Stimulated activated CD4-positive, alpha-beta T cell treated with anti-CD3 and anti-CD28 coated beads, TNF-alpha, amount 100 ng/mL, for 4 hours (primary cell): ENCODE measurements around the gene GDPD3.

Experiments
- DNase-seq, 3 experiments: peaks; one replicate each; pipeline ENCODE4 v3.0.0-alpha.2; 2020; ENCODE audit warnings: low read depth in 3 of 3

Gene GDPD3

GRCh38 chr16:30095166-30096078, 17.9 kb downstream of the GDPD3 start:
- no peak for DNase-seq

DNA sequence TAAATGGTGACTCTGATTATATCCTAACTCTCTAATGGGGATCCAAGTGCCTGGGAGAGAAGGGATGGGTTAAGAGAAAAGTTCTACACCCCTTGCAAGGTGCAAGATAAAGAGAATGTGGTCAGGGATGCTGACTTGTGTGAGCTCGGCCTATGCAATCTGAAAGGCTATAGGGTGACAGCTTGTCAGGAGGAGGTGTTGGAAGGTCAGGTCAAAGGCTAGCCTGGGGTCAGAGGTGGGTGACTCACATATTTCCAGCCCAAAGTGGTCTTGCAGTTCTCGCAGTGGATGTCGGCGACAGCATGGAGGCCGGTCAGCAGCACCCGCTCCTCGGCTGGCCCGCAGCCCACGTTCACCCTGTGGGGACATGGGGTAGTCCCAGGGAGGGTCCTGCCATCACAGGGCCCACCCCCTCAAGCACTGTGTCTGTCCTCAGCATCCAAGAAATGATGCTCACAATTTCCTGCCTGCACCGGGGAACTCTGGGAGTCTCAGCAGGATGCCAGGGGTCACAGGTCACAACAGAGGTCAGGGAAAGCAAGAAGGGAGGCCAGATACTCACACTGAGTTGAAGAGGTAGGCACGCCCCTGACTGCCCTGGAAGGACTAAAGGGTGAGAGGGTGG, 18.7 kb downstream of the GDPD3 start:
- no peak for DNase-seq

DNA sequence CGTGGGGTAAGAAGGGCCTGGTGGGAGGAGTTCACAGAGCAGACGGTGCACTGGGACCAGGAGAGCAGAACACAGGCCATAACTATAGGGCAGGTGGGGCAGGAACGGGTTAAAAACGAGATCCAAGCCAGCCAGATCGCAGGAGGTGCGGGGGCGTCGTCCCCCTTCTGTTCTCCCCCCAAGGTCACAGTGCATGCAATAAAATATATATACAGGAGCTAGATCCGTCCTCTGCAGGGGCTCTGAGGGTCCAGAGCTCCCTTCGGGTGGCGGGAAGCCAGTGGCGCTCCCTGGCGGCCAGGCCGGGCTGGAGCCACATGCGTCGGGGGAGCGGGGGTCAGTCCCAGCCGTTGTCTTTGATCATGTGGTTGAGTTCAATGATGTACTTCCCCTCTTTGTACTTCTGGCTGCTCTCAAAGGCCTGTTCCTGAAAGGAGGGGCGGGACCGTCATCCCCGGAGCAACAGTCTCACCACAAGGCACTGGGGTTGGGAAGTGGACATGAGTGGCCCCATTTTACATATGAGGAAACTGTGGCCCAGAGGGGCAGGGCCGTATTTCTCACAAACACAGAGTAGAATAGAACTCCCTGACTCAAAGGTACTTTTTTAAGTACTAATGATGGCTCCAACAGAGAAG, 20.8 kb downstream of the GDPD3 start:
- DNase-seq, result peak in 1 of 3 experiments; percentile 39

GRCh38 chr16:30091474-30092372, 21.6 kb downstream of the GDPD3 start, which contains the start of gene TBX6:
TBX6 (minus strand) TSS chr16:30091924; CDS start chr16:30091193, 731 bp downstream.
- peak; percentile 84 to 88 (median 87) for DNase-seq

DNA sequence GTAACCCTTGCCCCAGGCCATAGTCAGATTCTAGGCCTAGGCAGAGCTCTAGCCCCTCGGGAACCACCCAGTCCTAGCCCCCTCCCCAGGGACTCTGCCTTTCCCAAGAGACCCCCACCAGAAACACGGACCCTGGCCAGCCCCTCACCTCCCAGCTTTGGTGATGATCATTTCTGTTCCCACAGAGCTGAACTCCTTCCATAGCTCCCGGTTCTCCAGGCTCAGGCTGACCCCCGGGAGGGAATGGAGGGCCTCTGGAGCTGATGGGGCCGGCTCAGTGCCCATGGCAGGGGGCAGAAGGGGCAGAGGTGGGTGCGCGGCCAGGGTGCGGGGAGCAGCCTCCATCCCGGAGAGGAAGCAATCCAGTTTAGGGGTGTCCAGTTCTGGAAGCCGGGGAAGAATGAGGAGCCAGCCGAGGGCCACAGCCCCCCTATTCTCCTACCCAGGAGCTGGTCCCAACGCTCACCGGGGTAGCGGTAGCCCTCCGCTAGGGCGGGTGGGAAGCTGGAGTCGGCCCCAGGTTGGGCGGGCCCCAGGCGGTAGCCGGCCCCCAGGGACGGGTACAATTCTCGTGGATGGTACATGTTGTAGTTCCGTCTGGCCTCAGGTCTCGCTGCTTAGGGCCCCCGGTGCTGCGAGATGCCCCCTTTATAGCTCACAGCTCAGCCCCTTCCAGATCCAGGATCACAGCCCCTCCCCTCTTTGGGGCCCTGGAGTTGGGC, 22.6 kb downstream of the GDPD3 start:
- no peak for DNase-seq

- DNase-seq, result no peak
Observed at GRCh38 chr16:30088832-30089624, 24.3 kb downstream of the GDPD3 start.

DNA sequence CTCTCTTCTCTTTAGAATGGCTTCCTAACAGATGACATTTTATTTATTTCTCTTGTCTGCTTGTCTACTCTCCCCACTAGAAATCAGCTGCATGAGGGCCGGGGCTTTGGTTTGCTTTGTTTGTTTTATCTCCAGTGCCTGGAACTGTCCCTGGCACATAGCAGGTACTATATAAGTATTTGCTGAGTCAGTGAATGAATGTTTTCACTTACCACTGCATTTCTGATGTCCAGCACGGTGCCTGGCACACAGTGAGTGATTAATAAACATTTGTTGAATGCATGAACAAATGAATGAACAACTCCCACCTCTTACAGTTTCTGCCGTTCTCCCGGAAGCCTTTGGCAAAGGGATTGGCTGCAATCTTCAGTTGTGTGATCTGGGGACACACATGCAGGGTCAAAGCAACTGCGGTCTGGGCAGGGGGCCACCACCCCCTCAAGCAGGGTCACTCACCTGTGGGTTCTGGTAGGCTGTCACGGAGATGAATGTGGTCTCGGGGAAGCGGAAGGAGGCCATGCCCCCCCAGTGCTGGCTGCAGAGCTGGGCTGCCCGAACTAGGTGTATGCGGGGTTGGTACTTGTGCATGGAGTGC, 25.0 kb downstream of the GDPD3 start:
- no peak for DNase-seq

DNA sequence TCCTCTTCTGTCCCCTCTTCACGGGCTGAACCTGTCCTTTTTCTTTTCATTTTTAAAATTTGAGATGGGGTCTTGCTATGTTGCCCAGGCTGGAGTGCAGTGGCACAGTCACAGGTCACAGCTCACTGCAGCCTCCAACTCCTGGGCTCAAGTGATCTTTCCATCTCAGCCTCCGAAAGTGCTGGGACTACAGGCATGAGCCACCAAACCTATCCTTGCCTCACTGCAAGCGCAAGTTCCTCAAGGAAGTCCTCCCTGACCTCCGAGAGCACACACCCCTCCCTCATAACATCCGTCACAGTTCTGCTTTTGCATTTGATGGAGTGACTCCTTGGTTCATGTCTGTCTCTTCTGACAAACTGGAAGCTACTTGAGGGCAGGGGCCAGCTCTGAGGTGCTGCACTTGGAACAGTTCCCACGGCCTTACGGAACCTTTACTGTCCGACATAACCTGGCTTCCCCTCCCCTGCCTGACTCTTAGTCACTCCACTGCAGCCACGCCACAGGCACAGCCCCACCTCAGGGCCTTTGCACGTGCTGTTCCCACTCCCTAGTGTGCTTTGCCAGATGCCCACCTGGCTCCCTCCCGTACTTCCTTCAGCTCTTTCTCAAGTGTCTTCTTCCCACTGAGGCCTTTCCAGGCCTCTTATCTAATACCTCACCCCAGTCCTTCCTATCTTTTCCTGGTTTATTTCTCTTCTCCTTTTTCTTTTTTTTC, 26.0 kb downstream of the GDPD3 start:
- DNase-seq, result no peak

GRCh38 chr16:30086291-30087140, 26.8 kb downstream of the GDPD3 start:
- DNase-seq, result no peak

GRCh38 chr16:30085820-30086219, 27.5 kb downstream of the GDPD3 start:
- no peak for DNase-seq

DNA sequence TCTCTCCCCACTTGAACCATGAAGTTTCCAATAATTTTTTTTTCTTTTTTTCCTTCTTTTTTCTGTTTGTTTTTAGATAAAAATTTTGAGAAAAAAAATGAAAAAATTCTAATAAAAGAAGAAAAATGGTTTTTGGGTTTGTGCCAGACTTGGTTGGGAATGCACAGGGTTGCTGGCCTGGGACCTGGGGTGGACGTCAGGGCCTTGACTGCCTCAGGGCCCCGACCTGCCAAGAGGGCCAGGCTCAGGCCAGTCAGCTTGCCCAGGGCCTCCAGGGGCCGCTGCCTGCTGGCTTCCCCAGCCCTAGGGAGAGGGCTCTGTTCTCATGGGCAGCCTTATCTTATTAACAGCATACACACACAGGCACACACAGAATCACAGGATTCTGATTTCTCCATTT, 28.1 kb downstream of the GDPD3 start:
- no peak for DNase-seq

- no peak for DNase-seq
Observed at GRCh38 chr16:30084816-30085159, 28.5 kb downstream of the GDPD3 start.

DNA sequence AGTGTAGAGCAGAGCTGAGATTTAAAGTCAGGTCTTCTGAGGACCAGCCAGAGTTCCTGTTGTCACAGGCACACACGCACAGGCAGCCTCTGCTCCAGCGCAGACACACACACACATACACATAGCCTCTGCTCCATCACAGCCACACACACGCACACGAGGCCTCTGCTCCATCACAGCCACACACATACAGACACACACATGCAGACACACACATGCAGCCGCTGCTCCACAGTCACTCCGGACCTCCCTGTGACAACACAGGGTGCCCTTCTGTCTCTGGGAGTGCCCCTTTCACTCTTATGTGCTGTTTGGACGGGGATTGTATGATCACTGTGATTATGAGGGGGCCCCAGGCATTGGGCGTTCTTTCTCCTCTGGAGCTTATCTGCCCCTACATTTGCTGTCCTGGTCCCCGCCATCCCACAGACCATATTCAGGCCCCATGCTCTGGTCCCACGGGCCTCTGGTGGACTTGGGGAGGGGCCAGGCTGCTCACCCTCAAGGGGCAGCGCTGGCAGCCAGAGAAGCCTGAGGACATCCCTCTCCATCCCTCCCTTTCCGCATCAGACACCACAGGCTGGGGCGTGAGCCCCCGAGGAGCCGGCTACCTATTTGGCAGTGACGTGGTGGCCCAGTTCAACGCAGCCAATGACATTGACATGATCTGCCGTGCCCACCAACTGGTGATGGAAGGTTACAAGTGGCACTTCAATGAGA, 29.1 kb downstream of the GDPD3 start:
- DNase-seq, result no peak

DNA sequence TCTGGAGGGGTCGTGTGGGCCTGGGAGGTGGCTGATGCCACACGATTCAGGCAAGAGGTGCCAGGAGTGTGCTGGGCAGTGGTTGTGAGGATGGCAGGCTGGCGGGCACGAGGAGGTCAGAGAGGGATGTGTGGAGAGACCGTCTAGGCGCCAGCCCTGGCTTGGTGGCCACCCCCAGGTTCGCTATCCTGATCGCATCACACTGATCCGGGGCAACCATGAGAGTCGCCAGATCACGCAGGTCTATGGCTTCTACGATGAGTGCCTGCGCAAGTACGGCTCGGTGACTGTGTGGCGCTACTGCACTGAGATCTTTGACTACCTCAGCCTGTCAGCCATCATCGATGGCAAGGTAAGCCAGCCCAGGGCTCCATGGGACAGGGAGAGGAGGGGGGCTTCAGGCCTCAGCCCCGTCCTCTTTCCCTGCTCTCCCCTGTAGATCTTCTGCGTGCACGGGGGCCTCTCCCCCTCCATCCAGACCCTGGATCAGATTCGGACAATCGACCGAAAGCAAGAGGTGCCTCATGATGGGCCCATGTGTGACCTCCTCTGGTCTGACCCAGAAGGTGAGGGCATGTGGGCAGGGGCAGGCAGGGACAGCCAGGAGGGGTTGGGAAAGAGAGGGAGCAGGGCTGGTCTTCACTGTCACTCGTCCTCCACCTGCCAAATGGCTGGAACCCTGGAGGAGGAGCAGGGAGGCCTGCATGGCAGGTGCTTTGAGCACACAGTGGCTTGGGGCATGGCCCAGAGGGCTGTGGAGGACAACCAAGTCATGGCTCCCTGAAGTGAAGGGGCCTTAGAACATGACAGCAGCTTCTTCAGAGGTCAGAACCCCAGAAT, 29.9 kb downstream of the GDPD3 start:
- DNase-seq, result no peak

DNA sequence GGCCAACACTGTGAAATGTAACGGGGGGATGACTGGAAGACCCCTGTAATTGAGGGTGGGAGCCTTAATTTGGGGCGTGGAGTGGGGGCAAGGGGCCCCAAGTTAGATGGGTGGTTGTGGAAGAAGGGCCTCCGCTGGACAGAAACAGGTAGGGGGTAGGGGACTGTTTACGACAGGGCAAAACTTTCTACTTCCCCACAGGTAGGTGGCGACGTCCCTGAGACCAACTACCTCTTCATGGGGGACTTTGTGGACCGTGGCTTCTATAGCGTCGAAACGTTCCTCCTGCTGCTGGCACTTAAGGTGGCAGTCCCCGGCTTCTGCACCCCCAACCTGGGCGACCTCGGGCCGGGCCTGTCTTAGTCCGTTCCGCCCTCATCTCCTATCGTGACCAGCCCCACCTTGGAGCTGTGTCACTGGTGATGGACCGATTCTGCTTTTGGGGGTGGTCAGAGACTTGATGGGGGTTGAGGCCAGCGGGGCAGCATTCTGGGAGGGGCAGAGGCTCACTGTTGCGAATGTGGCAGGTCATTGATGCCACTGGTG, 30.7 kb downstream of the GDPD3 start:
- no peak for DNase-seq

DNA sequence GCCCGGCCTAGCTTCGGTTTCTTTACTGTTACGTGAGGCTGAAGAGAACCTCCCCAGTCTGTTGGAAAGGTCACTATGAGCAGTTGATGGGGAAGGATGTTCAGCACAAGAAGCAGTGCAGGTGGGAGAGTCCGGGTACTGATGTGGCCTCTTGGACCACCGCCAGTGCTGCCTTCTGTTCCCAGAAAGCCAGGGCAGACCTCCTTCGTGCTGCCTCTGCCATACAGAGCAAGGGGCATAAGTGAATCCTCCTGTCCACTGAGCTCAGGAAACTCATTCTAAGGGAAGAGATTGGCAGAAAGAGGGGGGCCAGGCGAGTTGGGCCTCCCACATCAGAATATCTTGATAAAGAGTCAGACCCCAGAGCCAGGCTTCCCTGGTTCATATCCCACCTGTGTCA, 33.9 kb downstream of the GDPD3 start:
- DNase-seq, result no peak
